Esophagus mucosa (tissue), 1 donor: Measurements from ENCODE around the gene SLC2A5. TPM values are rescaled to one million over a fixed set of nuclear protein-coding genes. Genes with fewer than 3 reads are reported as not detected.

ENCODE experiments used
- ATAC-seq: fragments of 200-7000 bp; cut with Tn5 transposase; one replicate; pipeline ENCODE4 v1.9.1; 2020
- total RNA-seq: library from RNA; stranded (reverse); gene quantifications from one replicate; pipeline ENCODE4 v1.2.4, GENCODE V29; 2023
- donor health status: DM: yes; HTN: yes; CAD: no.

The SLC2A5 gene
- total RNA-seq, 1 donor from 2014 or later: 5.9 TPM

GRCh38 chr1:9088807-9089206 lies 19.4 kb upstream of the SLC2A5 start:
- ATAC-seq: no peak

- no peak for ATAC-seq
Measured at GRCh38 chr1:9087411-9088125, 18.1 kb upstream of the SLC2A5 start.

- no peak for ATAC-seq
Measured at GRCh38 chr1:9086796-9087195, 17.4 kb upstream of the SLC2A5 start.

- ATAC-seq: peak; percentile 73
Measured at GRCh38 chr1:9086045-9086444, 16.6 kb upstream of the SLC2A5 start.

GRCh38 chr1:9085306-9085940 lies 16.0 kb upstream of the SLC2A5 start:
- peak; percentile 46 for ATAC-seq

GRCh38 chr1:9084906-9085305 lies 15.5 kb upstream of the SLC2A5 start:
- ATAC-seq: peak; percentile 12

- ATAC-seq: no peak
Measured at GRCh38 chr1:9081473-9081872, 12.0 kb upstream of the SLC2A5 start.

GRCh38 chr1:9080705-9081291 lies 11.4 kb upstream of the SLC2A5 start:
- ATAC-seq: peak; percentile 73

- ATAC-seq: no peak
Measured at GRCh38 chr1:9079988-9080704, 10.7 kb upstream of the SLC2A5 start.

- peak; percentile 48 for ATAC-seq
Measured at GRCh38 chr1:9078752-9079500, 9.5 kb upstream of the SLC2A5 start.

GRCh38 chr1:9078015-9078751 lies 8.7 kb upstream of the SLC2A5 start:
- ATAC-seq: no peak

GRCh38 chr1:9075022-9075421 lies 5.6 kb upstream of the SLC2A5 start:
- ATAC-seq: peak; percentile 59

- ATAC-seq: no peak
Measured at GRCh38 chr1:9073143-9073542, 3.7 kb upstream of the SLC2A5 start.

GRCh38 chr1:9071554-9072235 lies 2.3 kb upstream of the SLC2A5 start:
- peak; percentile 11 for ATAC-seq

GRCh38 chr1:9070486-9070885 lies 1.1 kb upstream of the SLC2A5 start:
- ATAC-seq: peak; percentile 3

GRCh38 chr1:9068981-9069325 lies 482 bp downstream of the SLC2A5 start:
- peak; percentile 13 for ATAC-seq

- peak; percentile 26 for ATAC-seq
Measured at GRCh38 chr1:9066945-9067807, 2.3 kb downstream of the SLC2A5 start.

GRCh38 chr1:9065213-9065751 lies 4.2 kb downstream of the SLC2A5 start:
- ATAC-seq: no peak

GRCh38 chr1:9062846-9063245 lies 6.6 kb downstream of the SLC2A5 start:
- no peak for ATAC-seq

- no peak for ATAC-seq
Measured at GRCh38 chr1:9062021-9062471, 7.4 kb downstream of the SLC2A5 start.
